Testis (tissue), 2 donors: ENCODE results near the gene FRMD5.

Experiments used
- CTCF ChIP-seq, 3 experiments: fragments of 450-650 bp in 2 of 3; fragments of 200-600 bp in 1 of 3; sonication (generic) in 1 of 3; IDR thresholded peaks; one replicate each; pipeline ENCODE4 v1.5.1; 2016 to 2019; ENCODE audit warnings: antibody characterized with exemption in 3 of 3, mild to moderate bottlenecking in 2 of 3, moderate library complexity in 1 of 3
- POLR2A ChIP-seq: fragments of 450-650 bp; IDR thresholded peaks from one replicate; pipeline ENCODE4 v1.6.1; 2017; ENCODE audit warnings: antibody characterized with exemption, mild to moderate bottlenecking, moderate library complexity

GRCh38 chr15:43988900-43989299 lies 206.2 kb downstream of the FRMD5 start:
- TF ChIP-seq CTCF (IDR thresholded peaks at IDR 0.05) = no peak
- no peak for TF ChIP-seq POLR2A
